H7 (cell line): ENCODE measurements around the gene DNAH17. TPM values are rescaled to one million over a fixed set of nuclear protein-coding genes. Genes with fewer than 3 reads are reported as not detected.
"Not testable (repeated sequence)": the region's sequence is repeated elsewhere in the genome, so short reads cannot be mapped to it uniquely, and the experiment has no call there.

Experiments
- DNase-seq: peaks from one replicate; pipeline ENCODE4 v3.0.0; 2012
- H3K27me3 ChIP-seq: 2 replicates; pipeline ENCODE4 v1.6.0; 2011; ENCODE audit warnings: mild to moderate bottlenecking, low read length; ENCODE audit not compliant: control insufficient read depth, insufficient read depth
- H3K36me3 ChIP-seq: replicated peaks from 2 replicates; pipeline ENCODE4 v1.5.1; 2011; ENCODE audit warnings: low read length; ENCODE audit not compliant: control insufficient read depth, insufficient read depth
- H3K4me3 ChIP-seq: 2 replicates; pipeline ENCODE4 v1.5.1; 2011; ENCODE audit warnings: low read depth, mild to moderate bottlenecking, control low read depth, low read length, moderate library complexity; ENCODE audit not compliant: insufficient read depth
- total RNA-seq: library from RNA; depleted of rRNA; stranded (reverse); fragments of >200 nt; shearing (Covaris generic); gene quantifications from 2 replicates; pipeline ENCODE4 v1.2.3, GENCODE V29; 2014

The DNAH17 gene
- total RNA-seq, 1 experiment from 2014 or later, result 0.87 TPM

- Histone ChIP-seq H3K36me3 (no peaks in the 10 kb centered on the region), H3K4me3 (no peak overlapping the region), H3K27me3 (no peaks in the 10 kb centered on the region)
- no peak for DNase-seq
Measured at GRCh38 chr17:78514521-78514920, 62.7 kb downstream of the DNAH17 start.

GRCh38 chr17:78512976-78513375 lies 64.2 kb downstream of the DNAH17 start:
- Histone ChIP-seq H3K27me3 (no peaks in the 10 kb centered on the region), H3K36me3 (no peaks in the 10 kb centered on the region), H3K4me3 (no peak overlapping the region)
- no peak for DNase-seq

DNA sequence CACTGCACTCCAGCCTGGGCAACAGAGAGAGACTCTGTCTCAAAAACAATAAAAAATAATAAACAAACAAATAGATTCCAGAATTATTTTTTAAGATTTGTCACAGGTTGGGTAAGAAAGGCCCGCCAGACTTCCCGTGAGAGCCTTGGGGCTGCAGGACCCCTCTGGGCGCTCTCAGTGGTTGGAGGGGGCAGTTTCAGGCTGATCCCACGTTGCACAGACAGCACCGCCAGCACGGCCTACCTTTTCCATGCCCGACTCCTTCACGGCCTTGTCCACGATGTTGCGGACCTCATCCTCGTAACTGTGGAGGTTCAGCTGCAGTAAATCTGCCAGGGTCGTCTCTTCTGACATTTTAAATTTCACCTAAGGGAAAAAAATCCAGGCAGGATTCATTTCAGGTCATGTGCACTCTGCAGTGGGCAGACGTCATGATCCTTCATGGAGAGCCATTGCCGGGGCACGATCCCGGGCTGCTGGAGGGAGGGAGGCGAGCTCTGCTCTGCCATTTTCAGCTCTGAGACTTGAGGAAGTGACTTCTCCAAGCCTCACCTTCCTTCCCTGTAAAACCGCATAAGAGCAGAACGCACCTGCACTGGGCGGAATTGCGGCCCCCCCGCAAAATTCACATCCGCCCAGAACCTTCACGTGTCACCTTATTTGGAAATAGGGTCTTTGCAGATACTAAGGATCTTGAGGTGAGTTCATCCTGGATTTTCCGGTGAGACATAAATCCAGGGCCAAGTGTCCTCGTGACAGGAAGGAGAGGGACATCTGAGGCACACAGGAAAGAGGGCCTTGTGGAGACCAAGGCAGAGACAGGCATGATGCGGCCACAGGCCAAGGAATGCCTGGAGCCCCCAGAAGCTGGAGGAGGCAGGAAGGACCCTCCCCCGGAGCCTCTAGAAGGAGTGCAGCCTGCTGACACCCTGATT lies 66.8 kb downstream of the DNAH17 start:
- peak; percentile 39 for DNase-seq
- Histone ChIP-seq H3K27me3 (no peaks in the 10 kb centered on the region), H3K36me3 (no peaks in the 10 kb centered on the region), H3K4me3 (no peak overlapping the region)

DNA sequence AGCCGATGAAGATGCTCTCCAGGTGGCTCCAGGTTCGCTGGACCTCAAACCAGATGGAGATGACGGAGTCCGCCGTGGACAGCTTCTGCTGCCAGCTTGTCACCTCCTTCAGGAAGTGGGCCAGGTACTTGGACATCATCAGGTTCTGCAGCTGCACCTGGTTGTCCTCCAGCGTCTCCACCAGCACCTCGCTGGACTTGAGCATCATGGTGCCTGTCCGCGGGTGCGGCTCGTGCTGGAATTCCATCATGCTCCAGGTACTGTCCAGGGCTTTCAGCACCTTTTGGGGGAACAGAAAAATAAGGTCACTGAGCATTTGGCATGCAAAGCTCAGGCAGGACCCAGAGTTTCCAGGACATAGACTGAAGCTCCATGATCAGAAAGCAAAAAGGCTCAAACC lies 69.7 kb downstream of the DNAH17 start:
- DNase-seq, result no peak
- Histone ChIP-seq H3K27me3 (no peaks in the 10 kb centered on the region), H3K4me3 (no peak overlapping the region), H3K36me3 (no peaks in the 10 kb centered on the region)

DNA sequence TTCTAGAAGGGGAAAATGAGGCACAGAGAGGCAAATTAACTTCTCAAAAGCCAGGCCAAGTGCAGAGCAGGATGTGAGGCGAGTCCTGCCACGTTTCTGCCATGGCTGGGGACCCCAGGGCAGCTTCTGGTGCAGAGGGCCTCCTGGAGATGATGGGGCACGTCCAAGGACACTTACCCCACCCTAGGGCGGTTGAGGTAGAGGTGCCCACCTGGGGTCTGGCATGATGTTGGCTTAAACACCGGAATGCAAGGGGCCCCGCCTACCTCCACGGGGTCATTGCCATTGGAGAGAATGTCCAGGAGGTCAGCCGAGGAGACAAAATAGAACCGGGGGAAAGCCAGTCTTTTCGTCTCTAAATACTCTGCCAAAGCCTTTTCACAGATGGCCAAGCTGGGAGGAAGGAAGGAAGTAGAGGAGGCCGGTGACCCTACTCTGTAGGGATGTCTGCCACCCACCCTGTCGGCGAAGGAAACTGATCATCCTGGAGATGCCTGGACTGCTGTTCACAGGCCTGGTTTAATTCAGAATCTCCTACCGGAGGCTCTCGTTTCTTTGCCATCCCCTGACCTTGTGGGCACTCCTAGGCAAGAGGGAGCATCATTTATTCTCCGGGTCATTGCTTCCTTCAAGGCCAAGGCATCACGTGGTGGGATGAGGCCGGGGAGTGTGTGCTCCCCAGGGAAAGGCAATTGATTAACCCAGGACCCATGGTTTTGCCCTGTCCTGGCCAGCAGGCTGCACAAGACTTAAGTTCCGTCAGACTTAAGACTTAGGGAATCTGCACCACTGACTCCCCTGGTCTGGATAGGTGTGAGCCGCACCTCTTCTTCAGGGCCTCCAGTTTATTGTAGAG lies 70.5 kb downstream of the DNAH17 start:
- Histone ChIP-seq H3K27me3 (no peaks in the 10 kb centered on the region), H3K4me3 (no peak overlapping the region), H3K36me3 (no peaks in the 10 kb centered on the region)
- no peak for DNase-seq

DNA sequence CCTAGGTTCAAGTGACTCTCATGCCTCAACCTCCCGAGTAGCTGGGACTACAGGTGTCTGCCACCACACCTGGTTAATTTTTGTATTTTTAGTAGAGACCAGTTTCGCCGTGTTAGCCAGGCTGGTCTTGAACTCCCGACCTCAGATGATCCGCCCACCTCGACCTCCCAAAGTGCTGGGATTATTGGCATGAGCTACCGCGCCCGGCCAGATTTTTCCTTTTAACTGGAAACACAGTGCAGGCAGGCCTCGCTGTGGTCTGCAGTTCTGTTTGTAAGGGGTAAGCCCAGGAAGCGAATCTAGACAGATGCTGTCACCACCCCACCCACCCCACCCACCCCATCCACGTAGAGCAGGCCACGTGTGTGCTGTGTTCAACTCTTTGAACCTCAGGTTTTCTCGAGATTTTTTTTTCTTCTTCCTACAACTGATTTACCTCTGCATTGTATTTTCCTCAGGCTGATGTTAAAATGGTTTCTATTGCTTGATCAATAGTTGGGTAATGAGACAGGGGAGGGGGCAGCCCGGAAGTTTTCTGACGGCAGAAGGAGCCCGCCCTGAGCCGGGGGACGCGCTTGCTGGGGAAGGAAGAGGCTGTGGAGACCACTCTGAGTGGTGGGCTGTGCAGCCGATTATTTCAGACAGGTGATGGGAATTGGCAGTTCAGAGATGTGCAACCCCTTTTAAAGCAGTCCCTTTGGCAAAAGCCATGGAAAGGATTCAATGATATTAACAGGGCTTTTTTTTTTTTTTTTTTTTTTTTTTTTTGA lies 72.9 kb downstream of the DNAH17 start:
- no peak overlapping the region for H3K4me3 ChIP-seq
- no peaks in the 10 kb centered on the region for H3K36me3 ChIP-seq
- H3K27me3 ChIP-seq, result no peaks in the 10 kb centered on the region
- DNase-seq, result no peak

GRCh38 chr17:78503388-78503787 lies 73.8 kb downstream of the DNAH17 start:
- not testable (repeated sequence) for H3K36me3 ChIP-seq, H3K27me3 ChIP-seq, DNase-seq, H3K4me3 ChIP-seq

- H3K27me3 ChIP-seq, result no peaks in the 10 kb centered on the region
- H3K36me3 ChIP-seq, result no peaks in the 10 kb centered on the region
- peak; percentile 48 for DNase-seq
- no peak overlapping the region for H3K4me3 ChIP-seq
Measured at GRCh38 chr17:78502611-78503148, 74.5 kb downstream of the DNAH17 start.

DNA sequence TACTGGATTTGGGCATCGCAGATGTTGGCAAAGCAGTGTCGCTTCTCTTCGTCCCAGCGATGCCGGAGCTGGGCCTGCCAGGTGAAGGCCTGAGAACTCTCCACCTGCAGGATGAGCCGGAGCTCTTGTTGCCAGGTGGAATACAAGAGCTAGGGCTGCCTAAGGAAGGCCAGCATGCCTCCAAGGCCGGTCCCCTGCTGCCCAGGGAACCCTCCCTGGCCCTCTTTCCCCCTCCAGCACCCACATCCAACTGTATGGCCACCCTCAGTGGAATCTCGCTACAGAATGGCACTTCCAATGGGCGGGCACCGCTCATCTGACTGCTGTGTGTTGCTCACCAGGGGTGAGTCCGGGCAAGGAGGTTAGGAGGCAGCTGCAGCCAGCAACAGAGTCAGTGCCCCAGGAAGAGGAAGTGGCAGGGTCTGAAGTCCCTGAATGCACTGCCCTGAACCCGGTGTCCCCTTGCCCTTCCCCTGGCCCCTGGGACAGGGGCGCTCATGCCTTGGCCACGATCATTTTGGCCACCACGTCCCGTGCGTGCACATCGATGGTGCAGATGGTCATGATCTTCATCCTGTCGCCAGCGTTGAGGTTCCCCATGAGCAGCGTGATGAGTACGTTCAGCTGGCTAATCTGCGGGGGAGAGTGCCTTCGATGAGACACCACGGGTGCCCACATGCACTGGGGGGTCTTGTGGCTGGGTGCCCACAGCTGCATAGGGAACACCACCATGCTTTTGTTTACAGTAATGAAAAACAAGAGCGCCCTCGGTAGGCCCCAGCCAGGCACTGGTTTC lies 75.8 kb downstream of the DNAH17 start:
- Histone ChIP-seq H3K4me3 (no peak overlapping the region), H3K27me3 (no peaks in the 10 kb centered on the region), H3K36me3 (no peaks in the 10 kb centered on the region)
- DNase-seq, result peak; percentile 29

- Histone ChIP-seq H3K27me3 (no peaks in the 10 kb centered on the region), H3K36me3 (no peaks in the 10 kb centered on the region), H3K4me3 (no peak overlapping the region)
- DNase-seq, result peak; percentile 31
Measured at GRCh38 chr17:78500806-78501205, 76.4 kb downstream of the DNAH17 start.

DNA sequence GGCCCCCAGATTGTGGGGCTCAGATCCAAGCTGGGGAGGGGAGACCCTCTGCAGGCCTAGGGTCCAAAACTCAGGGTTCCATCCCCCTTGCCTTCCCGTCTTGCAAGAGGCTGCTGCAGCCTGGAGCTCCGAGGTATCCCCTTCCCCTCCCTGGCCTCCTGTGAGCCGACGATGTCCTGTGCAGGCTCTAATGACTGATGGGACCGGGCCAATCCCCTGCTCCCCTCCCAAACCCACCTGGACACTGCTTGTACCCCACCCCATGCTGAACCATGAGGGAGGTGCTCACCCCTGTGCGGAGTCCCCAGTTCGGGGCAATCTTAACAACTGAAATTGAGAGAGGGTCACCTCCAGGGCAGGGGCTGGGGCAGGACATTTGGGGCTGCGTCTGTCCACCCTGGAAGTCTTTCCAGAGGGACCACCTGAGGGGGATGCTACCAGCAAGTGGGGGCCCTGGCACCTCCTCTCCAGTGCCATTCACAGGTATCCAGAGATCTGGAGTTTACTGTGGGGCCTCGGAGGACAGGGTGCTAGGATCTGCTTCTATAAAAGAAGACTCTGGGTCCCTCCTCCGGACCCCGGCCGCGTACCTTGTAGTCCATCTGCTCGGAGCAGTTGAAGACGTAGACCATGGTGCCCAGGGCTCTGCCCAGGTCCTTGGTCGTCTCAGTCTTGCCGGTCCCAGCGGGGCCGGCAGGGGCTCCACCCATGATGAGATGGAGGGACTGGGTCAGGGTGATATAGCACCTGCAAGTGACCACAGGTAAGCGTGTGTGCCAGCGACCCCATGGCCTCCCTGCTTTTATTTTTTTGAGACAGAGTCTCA lies 77.3 kb downstream of the DNAH17 start:
- no peaks in the 10 kb centered on the region for H3K36me3 ChIP-seq
- H3K4me3 ChIP-seq, result no peak overlapping the region
- DNase-seq, result peak; percentile 46
- H3K27me3 ChIP-seq, result no peaks in the 10 kb centered on the region

- Histone ChIP-seq H3K36me3 (no peaks in the 10 kb centered on the region), H3K27me3 (no peaks in the 10 kb centered on the region), H3K4me3 (no peak overlapping the region)
- DNase-seq, result peak; percentile 82
Measured at GRCh38 chr17:78498848-78499247, 78.3 kb downstream of the DNAH17 start.

DNA sequence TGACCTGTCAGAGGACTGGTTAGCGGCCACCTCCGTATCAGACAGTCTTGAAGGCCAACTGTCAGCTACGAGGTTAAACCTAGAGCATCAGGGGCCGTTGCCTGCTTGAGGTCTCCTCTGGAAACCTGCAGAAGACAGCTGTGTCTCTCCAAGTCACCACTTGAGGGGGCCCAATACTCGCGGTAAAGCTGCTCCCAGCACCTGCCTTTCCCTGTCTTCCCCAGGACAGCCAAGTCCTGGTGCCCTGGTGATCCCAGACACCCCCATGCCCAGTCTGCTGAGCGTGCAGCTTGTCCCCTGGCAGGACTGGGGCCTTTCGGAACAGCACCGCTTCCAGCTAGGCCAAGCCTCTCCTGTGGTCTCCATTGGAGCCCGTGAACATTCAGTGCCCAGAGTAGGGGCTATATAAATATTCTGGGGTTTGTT lies 80.1 kb downstream of the DNAH17 start:
- Histone ChIP-seq H3K36me3 (no peaks in the 10 kb centered on the region), H3K27me3 (no peaks in the 10 kb centered on the region), H3K4me3 (no peak overlapping the region)
- peak; percentile 94 for DNase-seq
